Erythroblast (primary cell): ENCODE results near the gene UBXN1.

Experiments used
- GATA1 ChIP-seq: IDR thresholded peaks from 2 replicates; pipeline ENCODE4 v1.6.1; 2011; ENCODE audit warnings: low read depth, mild to moderate bottlenecking, control low read depth, low read length, moderate library complexity
- POLR2A ChIP-seq: IDR thresholded peaks from 2 replicates; pipeline ENCODE4 v1.6.1; 2011; ENCODE audit warnings: mild to moderate bottlenecking, low read length

GRCh38 chr11:62716816-62717215 lies 37.9 kb upstream of the UBXN1 start:
- no peak for TF ChIP-seq POLR2A
- TF ChIP-seq GATA1: no peak
